ENCODE results near the gene SESTD1.

GRCh38 chr2:179233083-179233490 lies 31.5 kb downstream of the SESTD1 start:
- TF ChIP-seq JUND (IDR thresholded peaks at IDR 0.05; ENCODE audit: borderline replicate concordance, low read depth, low read length) (no peak), JUND (tag; IDR thresholded peaks at IDR 0.05; ENCODE audit: borderline replicate concordance, low read depth, low read length) (no peak), SMARCC2 (IDR thresholded peaks at IDR 0.05; ENCODE audit: low read depth) (no peak), EZH2 (IDR thresholded peaks at IDR 0.05; ENCODE audit: borderline replicate concordance, low read depth, low read length) (no peak)

All from K562 (cell line).